Measurements from ENCODE around the gene TACC2.

TACC2 gene

GRCh38 chr10:122168598-122169394, 179.8 kb downstream of the TACC2 start:
- no peak for DNase-seq (ENCODE audit: low read depth)
- no peak overlapping the region for H3K4me3 ChIP-seq (ENCODE audit: low read length)
- TF ChIP-seq CTCF (conservative IDR thresholded peaks at IDR 0.05; ENCODE audit: low read length): no peak

- DNase-seq (ENCODE audit: low read depth): no peak
- H3K4me3 ChIP-seq (ENCODE audit: low read length): no peak overlapping the region
- no peak for TF ChIP-seq CTCF (conservative IDR thresholded peaks at IDR 0.05; ENCODE audit: low read length)
These were observed 181.8 kb downstream of the TACC2 start for GRCh38 chr10:122170802-122171201.

GRCh38 chr10:122171302-122172075, 182.5 kb downstream of the TACC2 start:
- H3K4me3 ChIP-seq (ENCODE audit: low read length): no peak overlapping the region
- no peak for DNase-seq (ENCODE audit: low read depth)
- no peak for TF ChIP-seq CTCF (conservative IDR thresholded peaks at IDR 0.05; ENCODE audit: low read length)

- no peak overlapping the region for H3K4me3 ChIP-seq (ENCODE audit: low read length)
- no peak for DNase-seq (ENCODE audit: low read depth)
- TF ChIP-seq CTCF (conservative IDR thresholded peaks at IDR 0.05; ENCODE audit: low read length): no peak
These were observed 183.5 kb downstream of the TACC2 start for GRCh38 chr10:122172361-122173008.

GRCh38 chr10:122173337-122173736, 184.4 kb downstream of the TACC2 start:
- no peak overlapping the region for H3K4me3 ChIP-seq (ENCODE audit: low read length)
- TF ChIP-seq CTCF (conservative IDR thresholded peaks at IDR 0.05; ENCODE audit: low read length): no peak
- no peak for DNase-seq (ENCODE audit: low read depth)

GRCh38 chr10:122173766-122174435, 184.9 kb downstream of the TACC2 start:
- TF ChIP-seq CTCF (conservative IDR thresholded peaks at IDR 0.05; ENCODE audit: low read length): no peak
- no peak for DNase-seq (ENCODE audit: low read depth)
- no peak overlapping the region for H3K4me3 ChIP-seq (ENCODE audit: low read length)

All from AG10803 (cell line).